GM23248 (cell line): ENCODE data around the gene ATL3.

Source experiments
- EZH2 ChIP-seq: fragments of 200-600 bp; sonication (generic); IDR thresholded peaks from 2 replicates; pipeline ENCODE4 v1.6.1; 2018; ENCODE audit warnings: antibody characterized with exemption, mild to moderate bottlenecking; ENCODE audit not compliant: insufficient read depth, poor library complexity, severe bottlenecking
- EZH2phosphoT487 ChIP-seq: fragments of 200-600 bp; sonication (generic); IDR thresholded peaks from 2 replicates; pipeline ENCODE4 v1.6.1; 2018; ENCODE audit warnings: antibody characterized with exemption, moderate library complexity, mild to moderate bottlenecking, low read depth; ENCODE audit not compliant: insufficient read depth

DNA sequence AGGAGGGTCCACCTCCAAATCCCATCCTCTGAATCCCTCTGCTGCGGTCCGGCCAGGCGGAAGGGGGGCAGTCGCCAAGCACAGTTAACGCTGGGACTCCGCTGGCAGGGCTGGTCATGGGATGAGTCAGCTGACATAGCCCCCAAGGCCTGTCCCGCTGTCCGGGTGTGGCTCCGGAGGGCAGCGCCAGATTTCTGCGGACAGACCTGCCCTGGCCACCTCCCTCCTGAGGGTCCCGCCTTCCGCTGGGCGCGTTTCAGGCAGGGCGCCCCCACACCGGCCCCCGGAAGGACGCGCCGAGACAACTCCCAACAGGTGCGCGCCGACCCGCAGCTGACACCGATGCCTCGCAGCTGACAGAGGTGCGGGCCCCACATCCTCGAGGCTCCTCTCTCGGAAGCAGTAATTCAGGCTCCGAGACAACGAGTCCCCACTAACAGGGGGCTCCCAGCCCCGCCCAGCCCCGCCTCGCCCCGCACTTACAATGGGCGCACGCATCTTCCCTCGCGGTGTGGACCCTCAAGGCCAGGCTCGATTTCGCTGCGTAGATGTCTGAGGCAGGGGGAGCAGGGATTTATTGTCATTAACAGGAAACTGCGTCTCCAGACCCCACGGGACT lies 57.5 kb downstream of the ATL3 start:
- no peak for TF ChIP-seq EZH2
- TF ChIP-seq EZH2phosphoT487 = no peak
